ENCODE results near the gene ZNF865. TPM values are rescaled to one million over a fixed set of nuclear protein-coding genes. Genes with fewer than 3 reads are reported as not detected.
"Not testable (repeated sequence)": the region's sequence is repeated elsewhere in the genome, so short reads cannot be mapped to it uniquely, and the experiment has no call there.

ZNF865 gene
- 8.1 TPM for total RNA-seq

DNA sequence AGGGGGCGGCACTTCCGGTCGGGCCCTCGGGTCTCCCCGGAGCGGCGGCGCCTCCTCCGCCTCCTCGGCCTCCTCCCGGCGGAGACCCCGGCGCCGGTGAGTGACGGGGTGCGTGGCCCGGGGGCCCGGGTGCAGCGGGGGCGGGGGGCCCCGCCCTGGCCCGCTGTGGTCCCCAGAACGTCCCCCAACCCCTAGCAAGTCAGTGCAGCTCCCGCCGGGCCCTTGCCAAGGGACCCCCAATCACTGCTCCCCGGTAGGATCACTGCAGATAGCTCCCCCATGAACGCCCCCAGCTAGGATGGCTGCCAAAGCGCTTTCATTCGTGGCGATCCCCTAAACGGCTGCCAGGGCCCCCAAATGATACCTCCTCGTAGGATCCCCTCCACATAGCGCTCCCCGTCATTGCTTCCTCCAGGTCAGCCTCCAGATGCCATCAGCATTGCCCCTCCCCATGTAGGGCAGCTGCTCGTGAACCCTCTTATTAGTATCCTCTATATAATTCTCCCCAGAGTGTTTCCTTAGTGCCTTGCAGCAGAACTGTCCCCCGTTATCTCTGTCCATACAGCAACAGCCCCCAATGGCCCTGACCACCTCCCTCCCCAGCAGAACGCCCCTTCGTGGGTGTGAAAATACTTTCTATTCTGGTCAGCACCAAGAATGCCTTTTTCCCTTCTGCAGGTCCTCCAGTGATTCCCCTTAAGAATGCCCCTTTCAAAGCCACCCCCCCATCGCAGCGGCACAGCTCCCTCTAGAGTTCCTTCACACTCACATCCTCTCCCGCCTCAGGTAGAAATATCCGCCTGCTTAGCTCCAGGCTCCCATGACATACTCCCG, at the start of gene ZNF865:
Gene ZNF865 (plus strand): TSS at position 11 of the 834 bp plus-strand sequence. CDS start 7,972 bp downstream, outside the sequence.
- DNase-seq (ENCODE audit: low spot score) (peak; percentile 69), ATAC-seq (peak; percentile 65)

DNA sequence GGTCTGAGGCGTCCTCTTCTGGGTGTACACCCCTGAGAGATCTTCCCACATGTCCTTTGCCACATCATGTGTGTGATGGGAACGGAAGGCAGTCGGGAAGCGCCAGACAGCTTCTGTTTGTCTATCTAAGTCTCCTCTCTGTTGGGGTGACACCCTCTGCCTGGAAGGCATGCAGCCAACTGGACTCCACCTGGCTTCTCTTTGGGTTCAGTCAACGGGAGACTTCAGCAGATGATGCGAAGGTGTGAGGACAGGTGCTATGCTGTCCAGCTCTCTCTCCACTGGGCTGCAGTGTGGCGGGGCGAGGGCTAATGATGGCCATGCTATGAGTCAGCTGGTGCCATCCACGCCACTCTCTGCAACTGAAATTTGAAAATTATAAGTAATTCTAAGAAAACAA, 45.8 kb upstream of the ZNF865 start:
- DNase-seq (ENCODE audit: low spot score) (no peak), ATAC-seq (no peak)

DNA sequence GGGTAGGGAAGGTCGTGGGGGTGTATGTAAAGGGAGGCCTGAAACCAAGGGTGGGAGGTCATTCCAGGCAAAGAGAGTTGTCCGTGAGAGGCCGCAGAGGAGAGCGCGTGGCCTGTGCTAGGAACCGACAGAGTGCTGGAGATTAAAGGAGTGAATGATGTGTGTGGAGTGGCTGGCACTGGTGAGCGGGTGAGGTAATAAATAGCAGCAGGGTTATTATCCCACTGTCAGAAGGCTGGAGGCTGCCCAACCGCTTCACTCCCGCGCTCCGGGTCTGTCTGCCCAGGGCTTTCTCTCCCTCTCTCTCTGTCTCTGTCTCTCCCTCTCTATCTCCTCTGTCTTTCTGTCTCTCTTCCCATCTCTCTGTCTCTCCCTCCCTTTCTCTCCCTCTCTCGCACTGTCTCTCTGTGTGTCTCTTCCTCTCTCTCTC, 42.2 kb upstream of the ZNF865 start:
- DNase-seq (ENCODE audit: low spot score), result no peak
- no peak for ATAC-seq

DNA sequence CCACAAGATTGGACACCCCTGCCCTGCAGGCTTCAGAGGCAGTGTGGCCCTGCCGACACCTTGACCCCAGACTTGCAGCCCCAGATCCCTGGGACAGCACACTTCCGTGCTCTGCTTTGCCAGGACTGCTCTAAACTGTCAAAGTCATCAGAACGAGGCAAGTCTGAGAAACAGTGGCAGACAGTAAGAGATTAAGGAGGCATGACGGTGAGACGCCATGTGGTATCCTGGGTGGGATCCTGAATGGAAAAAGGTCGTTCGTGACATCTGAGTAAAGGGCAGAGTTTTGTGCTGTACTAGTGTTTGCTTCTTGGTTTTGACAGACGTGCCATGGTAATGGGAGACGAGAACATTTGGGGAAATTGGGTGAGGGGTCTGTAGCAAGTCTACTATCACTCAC, 38.6 kb upstream of the ZNF865 start:
- ATAC-seq (no peak), DNase-seq (ENCODE audit: low spot score) (no peak)

DNA sequence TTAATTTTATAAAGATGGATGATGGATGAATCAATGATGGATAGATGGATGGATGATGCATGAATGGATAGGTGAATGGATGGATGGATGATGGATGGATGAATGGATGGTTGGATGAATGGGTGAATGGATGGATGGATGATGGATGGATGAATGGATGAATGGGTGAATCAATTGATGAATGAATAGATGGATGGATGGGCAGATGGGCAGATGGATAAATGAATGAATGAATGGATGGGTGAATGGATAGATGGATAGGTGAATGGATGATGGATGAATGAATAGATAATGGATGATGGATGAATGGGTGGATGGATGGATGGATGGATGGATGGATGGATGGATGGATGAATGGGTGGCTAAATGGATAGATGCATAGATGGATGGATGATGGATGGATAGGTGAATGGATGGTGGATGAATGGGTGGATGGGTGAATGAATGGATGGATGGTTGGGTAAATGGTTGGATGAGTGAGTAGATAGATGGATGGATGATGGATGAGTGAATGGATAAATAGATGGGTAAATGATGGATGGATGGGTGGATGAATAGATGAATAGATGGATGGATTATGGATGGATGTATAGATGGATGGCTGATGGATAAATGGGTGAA, 37.6 kb upstream of the ZNF865 start:
- ATAC-seq (no peak), DNase-seq (ENCODE audit: low spot score) (no peak)

DNA sequence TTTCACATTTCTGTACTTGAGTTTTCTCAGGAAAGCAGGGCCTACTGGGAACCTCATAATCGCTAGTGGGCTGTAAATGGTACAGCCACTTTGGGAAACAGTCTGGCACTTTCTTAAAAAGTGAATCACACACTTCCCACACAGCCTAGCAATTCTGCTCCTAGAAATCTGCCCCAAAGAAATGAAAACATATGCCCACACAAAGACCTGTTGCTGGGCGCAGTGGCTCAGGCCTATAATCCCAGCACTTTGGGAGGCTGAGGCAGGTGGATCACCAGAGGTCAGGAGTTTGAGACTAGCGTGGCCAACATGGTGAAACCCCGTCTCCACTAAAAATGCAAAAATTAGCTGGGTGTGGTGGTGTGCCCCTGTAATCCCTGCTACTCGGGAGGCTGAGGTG, 36.0 kb upstream of the ZNF865 start:
- DNase-seq (ENCODE audit: low spot score); ATAC-seq: not testable (repeated sequence)

DNA sequence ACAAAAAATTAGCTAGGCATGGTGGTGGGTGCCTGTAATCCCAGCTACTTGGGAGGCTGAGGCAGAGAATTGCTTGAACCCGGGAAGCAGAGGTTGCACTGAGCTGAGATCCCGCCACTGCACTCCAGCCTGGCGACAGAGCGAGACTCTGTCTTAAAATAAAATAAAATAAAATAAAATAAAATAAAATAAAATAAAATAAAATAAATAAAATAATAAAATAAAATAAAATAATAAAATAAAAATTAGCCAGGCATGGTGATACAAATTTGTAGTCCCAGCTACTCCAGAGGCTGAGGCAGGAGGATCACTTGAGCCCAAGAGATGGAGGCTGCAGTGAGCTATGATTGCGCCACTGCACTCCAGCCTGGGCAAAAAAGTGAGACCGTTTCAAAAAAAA, 31.5 kb upstream of the ZNF865 start:
- ATAC-seq; DNase-seq (ENCODE audit: low spot score): not testable (repeated sequence)

DNA sequence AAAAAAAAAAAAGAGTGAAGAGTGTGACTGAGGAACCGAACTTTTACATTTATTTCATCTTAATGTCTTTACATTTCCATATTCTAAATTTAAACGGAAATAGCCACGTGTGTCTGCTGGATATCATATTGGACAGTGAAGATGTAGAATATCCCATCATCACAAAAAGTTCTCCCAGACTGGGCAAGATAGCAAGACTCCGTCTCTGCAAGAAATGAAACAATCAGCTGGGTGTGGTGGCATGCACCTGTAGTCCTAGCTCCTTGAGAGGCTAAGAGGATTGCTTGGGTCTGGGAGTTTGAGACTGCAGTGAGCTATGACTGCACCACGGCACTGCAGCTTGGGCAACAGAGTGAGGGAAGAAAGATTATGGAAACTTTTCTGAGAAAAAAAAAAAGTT, 28.7 kb upstream of the ZNF865 start:
- DNase-seq (ENCODE audit: low spot score) (no peak), ATAC-seq (no peak)

DNA sequence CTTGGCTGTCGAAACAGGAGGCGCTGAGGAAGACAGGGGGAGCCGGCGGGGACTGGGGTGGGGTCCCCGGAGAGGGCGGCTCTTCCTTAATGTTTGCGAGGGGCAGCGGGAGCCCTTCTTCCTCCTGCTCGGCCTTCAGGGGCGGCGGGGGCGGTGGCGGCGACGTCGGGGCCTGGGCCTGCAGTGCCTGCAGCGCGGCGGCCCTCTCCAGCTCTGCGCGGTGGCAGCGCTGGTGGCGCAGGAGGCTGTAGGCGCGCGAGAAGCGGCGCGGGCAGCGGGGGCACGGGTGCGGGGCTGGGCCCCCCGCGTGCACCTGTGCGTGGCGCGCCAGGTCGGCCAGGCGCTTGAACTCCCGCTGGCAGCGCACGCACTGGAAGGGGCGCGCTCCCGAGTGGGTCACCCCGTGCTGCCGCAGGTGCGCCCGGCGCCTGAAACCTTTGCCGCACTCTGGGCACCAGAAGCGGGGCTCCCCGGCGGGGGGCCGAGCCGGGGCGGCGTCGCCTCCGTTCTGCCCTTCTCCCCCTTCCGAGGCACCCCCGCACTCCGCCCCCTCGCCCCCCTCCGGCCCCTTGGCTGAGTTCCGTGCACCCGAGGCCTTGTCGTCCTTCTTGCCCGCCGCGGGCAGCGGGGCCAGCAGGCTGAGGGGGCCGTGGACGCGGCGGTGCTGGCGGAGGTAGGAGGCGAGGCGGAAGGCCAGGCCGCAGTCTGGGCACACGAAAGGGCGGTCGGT, 27.3 kb upstream of the ZNF865 start:
- ATAC-seq, result no peak

DNA sequence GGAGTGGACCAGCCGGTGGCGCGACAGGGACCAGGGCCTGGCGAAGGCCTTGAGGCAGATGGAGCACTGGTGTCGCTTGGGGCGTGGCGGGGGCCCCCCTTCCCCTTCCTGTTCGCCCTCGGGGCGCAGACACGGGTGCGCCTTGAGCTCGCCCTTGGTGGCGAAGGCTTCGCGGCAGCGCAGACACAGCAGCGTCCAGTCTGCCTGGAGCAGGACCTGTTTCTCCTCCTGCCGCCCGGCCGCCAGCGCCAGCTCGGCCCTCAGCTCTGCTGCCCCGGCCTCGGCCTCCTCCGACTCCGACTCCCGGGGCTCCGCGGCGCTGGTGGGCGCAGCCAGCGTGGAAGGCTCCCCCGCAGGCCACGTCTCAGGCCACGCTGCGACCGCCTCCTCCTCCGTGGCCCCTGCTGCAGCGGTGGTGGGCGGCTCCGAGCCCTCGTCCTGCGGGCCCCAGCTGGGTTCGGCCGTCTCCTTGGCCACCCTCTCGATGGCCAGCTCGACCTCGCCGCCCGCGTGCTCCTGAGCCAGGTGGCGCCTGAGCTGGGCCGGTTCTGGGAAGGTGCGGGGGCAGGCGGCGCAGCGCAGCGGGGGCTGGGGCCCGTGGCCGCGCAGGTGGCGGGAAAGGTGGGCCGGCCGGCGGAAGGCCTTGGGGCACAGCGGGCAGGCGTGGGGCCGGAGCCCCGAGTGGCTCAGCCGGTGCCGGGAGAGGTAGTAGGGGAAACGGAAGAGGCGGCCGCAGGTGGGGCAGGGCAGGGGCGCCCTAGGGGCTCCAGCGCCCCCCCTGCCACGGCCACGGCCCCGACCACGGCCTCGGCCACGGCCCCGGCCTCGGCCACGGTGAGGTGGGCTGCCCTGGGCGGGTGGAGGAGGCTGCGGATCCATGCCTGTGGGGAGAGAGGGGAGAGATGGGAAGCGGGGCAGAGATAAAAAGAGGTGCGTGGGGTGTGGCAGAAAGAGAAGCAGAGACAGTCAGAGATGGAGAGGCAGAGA, 26.4 kb upstream of the ZNF865 start:
- ATAC-seq, result no peak
- no peak for DNase-seq (ENCODE audit: low spot score)

More for the DNA sequence above, 27.3 kb upstream of the ZNF865 start:
- no peak for DNase-seq (ENCODE audit: low spot score)

DNA sequence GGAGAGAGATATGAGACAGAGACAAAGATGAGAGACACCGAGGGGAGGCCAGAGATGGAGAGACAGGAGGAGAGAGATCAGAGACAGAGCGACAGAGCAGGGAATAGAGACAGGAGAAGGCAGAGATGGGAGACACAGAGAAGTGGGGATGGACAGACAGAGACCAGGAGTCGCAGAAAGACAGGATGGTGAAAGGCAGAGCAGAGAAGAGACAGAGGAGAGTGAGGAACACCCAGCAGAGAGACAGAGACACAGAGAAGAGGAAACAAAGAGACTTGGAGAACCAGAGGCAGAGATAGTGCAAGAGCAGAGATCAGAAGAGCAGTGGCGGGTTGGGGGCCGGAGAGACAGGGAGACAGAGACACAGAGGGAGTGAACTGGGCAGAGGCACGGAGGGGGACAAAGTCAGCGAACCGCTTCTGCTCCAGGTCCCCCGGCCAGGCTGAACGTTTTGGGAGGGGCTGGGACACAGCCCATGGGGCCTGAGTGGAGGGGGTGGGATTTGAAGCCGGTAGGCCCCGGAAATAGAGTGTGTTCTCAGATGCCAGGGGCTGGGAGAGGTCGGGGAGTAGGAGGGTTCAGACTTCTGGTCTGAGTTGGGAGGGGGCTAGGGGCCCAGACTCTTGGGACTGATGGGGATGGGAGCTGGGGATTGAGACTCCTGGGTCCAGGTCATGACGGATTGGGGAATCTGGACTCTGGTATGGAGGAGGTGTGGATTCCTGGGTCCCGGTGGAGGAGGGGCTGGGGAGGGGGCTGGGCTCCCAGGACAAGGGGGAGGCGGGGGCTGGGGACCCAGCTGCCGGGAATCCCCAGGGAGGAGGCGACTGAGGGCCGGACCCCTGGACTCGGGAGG, 25.5 kb upstream of the ZNF865 start:
- ATAC-seq (peak; percentile 7), DNase-seq (ENCODE audit: low spot score) (no peak)

DNA sequence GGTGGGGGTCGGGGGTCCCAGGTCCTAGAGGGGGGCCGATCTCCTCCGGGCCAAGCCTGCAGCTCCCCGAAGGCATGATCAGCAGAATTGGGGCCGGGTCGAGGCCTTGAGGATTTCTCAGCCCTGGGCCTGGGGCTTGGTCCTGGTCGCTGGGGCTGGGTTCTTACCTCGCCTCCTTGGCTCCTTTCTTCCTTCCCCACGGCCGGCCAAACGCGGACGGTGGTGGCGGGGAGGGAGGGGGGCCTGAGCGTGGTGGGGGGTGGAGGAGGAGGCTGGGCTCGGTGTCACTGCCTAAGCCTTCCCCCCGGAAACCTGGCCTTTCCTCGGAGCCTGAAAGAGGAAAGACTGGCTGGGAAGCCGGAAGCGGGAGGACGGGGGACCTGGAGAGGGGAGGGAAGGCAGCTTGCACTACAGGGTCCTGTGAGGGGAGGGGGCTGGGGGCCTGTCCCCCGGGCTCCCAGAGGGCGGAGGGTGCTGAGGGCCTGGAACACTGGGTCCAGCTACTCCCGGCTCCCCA, 24.8 kb upstream of the ZNF865 start, which contains the start of gene ZNF579:
Gene ZNF579 (minus strand): TSS at position 221 of the 517 bp plus-strand sequence. CDS start 1,209 bp downstream, outside the sequence.
- ATAC-seq (peak; percentile 78), DNase-seq (ENCODE audit: low spot score) (peak; percentile 77)

DNA sequence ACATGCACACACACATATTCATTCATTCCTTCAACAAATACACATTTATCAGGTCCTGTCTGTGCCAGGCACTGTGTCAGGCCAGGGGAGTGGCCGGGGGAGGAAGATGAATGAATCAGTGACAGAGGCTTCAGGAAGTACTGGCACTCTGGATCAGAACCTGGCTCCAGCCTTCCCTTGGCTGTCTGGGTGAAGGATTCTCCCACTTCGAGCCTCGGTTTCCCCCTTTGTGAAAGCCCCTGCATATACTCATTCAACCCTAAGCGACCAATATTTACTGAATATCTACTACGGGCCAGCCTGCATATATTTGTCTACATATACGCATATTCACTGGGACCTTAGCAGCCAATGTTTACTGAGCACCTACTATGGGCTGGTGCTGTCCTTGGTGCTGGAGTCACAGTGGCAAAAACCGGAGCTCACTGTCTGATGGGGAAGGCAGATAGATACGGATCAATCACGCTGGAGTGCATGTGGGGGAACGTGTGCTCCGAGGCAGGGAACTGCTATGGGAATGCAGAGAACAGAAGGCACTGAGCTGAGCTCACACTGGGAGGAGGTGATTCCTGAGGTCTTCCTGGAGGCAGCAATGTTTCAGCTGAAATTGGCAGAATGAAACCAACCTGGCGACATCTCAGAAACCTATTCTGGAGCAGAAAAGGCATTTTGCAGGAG, 24.2 kb upstream of the ZNF865 start:
- ATAC-seq (peak; percentile 50), DNase-seq (ENCODE audit: low spot score) (no peak)

DNA sequence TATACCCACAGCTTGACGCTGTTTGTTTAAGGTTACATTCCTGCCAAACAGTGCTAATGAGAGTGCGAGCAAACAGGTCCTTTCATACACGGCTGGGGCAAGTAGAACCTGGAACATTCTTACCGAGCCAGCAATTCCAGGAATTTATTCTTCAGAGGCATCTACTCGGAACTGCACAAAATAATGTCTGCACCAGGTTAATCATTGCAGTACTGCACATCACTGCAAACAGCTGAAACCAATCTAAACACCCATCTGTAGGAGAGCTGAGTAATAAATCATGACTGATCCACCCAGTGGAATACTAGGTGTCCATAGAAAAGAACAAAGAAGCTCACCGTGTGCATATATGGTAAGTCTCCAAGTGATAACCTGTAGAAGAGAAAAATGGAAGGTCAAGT, 23.6 kb upstream of the ZNF865 start:
- ATAC-seq (peak; percentile 12), DNase-seq (ENCODE audit: low spot score) (no peak)

DNA sequence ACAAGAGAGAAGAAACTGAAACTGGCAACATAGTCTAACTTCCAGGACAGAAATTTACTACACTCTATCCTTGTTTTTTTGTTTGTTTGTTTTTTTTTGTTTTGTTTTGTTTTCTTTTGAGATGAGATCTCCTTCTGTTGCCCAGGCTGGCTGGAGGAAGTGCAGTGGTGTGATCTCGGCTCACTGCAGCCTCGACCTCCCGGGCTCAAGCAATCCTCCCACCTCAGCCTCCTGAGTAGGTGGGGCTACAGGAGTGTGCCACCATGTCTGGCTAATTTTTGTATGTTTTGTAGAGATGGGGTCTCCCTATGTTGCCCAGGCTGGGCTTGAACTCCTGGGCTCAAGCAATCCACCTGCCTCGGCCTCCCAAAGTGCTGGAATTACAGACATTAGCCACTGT, 23.2 kb upstream of the ZNF865 start:
- ATAC-seq; DNase-seq (ENCODE audit: low spot score): not testable (repeated sequence)

DNA sequence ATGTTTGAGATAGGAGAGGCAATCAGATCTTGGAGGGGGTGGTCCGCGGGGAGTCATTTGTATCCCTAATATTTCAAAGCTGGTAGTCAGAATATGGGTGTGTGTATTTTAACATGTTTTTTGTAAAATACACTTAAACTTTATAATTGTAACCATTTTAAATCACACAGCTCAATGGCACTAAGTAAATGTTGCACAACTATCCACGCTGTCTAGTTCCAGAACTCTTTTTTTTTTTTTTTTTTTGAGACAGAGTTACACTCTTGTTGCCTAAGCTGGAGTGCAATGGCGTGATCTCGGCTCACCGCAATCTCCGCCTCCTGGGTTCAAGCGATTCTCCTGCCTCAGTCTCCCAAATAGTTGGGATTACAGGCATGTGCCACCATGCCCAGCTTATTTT, 21.6 kb upstream of the ZNF865 start:
- peak; percentile 14 for ATAC-seq
- not testable (repeated sequence) for DNase-seq (ENCODE audit: low spot score)

DNA sequence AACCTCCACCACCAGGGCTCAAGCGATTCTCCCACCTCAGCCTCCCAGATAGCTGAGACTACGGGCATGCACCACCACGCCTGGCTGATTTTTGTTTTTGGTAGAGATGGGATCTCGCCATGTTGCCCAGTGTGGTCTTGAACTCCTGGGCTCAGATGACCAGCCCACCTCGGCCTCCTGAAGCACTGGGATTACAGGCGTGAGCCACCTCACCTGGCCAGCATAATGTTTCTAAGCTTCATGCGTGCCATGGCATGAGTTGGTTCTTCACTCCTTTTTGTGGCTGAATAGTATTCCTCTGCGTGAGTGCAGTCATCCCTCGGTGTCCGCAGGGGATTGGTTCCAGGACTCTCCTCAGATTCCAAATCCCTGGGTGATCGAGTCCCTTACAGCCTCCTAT, 20.6 kb upstream of the ZNF865 start:
- ATAC-seq (no peak), DNase-seq (ENCODE audit: low spot score) (no peak)

DNA sequence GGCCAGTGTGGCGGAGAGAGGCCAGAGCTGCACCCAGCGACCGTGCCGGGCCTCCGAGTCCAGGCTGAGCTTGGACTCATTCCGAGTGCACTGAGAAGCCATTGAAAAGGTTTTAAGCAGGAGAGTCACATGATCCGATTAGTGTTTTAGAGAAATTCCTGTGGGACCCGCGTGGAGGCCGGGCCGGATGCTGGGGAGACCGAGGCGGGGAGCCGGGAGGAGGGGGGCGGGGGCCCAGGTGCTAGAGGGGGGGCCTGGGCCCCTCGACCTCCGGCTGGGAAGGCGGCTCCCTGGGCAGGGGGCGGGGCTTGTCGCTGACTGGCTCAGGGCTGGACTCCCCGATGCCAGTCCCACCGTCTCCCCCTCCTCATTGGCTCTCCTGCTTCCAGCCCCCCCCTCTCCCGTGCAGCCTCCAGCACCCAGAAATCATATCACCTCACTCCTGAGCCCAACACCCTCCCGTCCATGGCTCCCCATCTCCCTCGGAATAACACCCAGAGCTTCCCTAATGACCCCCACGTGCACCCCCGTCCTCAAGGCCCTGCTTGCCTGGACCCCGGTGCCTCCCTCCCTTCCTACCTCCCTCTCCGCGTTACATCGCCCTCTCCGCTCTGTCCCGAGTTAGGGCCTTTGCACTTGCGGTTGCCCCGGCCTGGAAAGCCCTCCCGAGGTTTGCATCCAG, 19.6 kb upstream of the ZNF865 start:
- DNase-seq (ENCODE audit: low spot score) (no peak), ATAC-seq (peak; percentile 27)
